ENCODE data around the gene ZSCAN31.
A peak's percentile ranks its signal among the peaks of the same experiment; 100 is the strongest.

The ZSCAN31 gene

DNA sequence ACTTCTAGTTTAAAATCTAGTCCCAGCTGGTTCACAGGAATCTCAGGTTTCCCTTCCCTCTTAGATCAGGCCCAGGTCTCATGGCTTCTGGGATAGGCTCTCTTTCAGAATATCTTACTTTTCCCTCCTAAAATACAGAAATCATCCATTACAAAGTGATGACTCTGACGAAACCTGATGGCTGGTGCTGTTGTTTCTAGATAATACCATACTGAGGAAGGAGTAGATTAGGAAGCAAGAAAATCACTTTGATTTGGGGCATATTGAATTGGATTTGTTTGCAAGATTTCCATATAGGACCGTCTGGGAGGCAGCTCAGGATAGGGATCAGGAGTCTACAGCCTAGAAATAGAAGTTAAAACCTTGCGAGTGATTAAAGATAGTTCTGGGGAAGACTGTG, 17.4 kb upstream of the ZSCAN31 start:
- no peak for DNase-seq (ENCODE audit: low spot score)

DNA sequence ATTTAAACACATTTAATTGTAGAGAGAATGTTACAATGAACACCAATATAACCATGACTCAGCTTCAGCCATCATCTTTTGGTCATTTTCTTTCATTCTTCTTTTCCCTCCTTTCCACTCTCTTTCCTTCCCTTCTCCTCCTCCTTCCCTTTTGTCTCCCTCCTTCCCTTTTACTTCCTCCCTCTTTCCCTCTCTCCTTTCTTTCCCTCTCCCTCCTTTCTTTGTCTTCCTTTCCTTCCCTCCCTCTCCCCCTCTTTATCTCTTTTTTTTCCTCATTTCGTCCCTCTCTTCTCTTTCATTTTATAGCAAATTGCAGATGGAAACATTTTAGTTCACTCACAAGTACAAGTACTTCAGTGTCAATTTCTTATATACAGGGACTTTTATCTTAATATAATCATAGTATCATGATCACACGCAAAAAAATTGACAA, 15.6 kb upstream of the ZSCAN31 start:
- no peak for DNase-seq (ENCODE audit: low spot score)

DNA sequence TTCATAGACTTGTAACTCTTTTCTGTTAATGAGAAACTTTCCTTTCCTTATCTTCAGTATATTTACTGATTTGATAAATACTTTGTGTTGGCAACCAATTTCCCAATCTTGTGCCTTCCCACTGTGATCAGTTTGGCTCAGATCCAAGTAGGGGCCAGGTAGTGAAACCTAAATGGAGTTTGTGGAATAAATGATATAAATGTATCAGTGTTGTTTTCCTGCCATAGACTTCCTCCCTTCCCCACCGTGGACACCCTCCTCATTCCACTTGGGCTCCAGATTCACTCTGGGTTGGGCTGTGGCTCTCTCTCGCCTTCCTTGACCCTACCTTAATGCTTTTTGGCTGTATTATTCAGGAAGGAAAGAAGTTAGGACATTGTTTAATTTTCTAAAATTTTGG, 15.1 kb upstream of the ZSCAN31 start:
- DNase-seq (ENCODE audit: low spot score) = no peak

GRCh38 chr6:28349892-28350737, 14.2 kb upstream of the ZSCAN31 start, which contains the start of gene ZKSCAN3:
ZKSCAN3 (plus strand) TSS chr6:28349947; CDS start chr6:28359587, 9,640 bp downstream.
- DNase-seq (ENCODE audit: low spot score) = peak; percentile 84

DNA sequence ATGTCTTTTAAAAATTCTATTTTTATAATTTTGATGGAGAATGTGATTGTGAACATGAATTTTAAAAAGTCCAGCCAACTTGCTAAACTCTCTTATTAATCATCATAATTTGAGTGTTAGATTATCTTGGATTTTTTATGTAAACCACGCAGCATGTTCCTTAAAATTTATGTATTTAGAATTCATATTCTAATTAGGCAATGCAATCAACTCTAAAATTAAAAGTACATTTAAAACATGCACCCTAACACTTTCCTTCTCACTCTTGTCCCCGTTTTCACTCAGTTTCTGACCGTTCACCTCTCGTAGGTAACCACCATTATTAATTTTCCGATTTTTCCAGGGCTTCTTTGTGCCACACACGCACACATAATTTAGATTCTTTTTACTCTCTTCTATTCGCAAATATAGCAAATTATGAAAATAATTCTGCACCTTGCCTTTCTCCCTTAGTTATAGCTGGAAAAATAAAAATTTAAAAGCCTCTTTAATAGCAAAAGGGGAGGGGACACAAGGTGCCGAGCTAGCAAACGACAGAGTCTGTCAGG, 13.5 kb upstream of the ZSCAN31 start:
- no peak for DNase-seq (ENCODE audit: low spot score)

DNA sequence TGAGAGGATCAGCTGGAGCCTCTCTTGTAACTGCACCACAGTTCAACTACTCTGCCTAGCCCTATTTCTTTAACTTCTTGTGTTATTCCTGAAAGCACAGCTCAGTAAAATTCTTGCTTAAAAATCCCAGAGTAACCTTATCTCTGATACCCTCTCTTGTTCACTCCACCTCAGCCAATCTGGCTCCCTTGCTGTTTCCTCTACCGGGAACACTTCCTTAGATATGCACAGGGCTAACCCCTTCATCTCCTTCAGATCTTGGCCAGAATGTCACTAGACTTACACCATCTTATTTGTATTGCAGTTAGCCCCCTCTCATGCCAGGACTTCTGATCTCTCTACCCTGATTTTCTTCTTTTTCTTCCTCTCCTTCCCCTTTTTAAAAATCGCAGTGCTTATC, 11.2 kb upstream of the ZSCAN31 start:
- no peak for DNase-seq (ENCODE audit: low spot score)

- no peak for DNase-seq (ENCODE audit: low spot score)
Observed at GRCh38 chr6:28345201-28345600, 9.3 kb upstream of the ZSCAN31 start.

DNA sequence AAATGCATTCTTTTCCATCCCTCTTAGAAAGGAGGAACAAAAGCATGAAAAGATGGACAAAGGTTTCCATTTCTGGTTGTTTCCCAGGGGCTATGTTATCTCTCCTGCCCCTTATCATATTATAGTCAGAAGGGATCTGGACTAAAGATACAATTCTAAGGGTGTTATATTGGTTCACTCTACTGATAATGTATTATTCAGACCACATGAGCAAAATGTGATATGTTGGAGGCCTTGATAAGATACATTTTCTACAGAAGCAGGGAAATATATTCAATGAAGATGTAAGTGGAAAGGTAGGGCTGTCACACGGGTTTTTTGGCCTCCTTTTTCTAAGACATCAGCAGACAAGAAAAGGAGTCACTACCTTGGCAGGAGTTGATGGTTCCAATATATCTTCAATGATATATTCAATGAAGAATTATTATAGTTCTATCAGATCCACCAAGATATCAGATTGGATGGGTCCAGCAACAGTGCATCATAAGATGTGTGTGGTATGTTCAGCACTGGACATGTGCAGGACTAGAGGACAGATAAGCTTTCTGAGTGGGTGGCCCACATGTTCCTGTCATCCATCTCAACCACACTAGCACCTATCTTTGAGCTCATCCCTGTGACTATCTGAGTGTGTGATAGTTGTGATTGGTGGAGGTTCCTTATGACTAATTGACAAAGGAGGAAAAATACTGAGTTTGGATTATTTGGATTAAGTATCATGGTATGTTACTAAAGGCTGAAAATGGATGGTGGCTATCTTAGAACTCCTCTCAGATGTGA, 8.1 kb upstream of the ZSCAN31 start:
- no peak for DNase-seq (ENCODE audit: low spot score)

DNA sequence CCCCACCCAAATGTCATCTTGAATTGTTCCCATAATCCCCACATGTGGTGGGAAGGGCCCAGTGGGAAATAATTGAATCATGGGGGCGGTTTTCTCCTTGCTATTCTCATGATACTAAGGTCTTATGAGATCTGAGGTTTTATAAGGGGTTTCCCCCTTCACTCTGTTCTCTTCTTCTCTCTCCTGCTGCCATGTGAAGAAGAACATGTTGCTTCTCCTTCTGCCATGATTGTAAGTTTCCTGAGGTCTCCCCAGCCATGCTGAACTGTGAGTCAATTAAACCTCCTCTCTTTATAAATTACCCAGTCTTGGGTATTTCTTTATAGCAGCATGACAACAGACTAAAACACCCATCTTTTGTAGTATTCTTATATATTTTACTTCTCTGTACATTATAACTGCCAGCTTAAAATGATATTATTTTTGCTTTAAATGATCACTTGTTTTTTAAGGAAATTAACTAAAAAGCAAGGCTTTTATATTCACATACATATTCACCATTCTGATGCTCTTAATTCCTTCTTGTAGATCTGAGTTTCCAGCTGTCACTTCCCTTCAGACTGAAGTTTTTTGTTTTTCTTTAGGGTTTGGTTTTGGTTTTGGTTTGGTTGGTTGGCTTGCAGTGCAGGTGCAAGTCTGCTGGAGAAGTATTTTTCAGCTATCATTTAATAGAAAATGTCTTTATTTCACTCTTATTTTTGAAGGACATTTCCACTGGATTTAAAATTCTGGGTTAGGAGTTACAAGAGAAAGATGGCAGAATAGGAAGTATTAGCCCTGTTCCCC, 4.6 kb upstream of the ZSCAN31 start:
- no peak for DNase-seq (ENCODE audit: low spot score)

DNA sequence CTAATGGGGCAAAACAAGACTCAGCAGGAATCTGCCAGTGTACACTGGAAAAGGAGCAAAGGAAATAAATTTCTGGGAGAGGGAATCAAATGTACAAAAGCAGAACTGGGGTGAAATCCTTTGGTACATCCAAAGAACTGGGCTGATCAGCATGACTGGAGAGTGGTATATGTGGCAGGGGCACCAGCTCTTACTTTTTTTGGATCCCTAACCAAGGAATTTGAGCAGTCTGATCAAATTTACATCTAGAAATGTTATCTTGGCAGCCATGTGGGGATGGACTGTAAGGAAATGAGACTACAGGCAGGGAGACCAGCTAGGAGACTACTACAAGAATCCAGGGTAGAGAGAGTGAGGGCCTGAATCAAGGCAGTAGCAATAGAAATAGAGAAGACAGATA, 1.2 kb upstream of the ZSCAN31 start:
- DNase-seq (ENCODE audit: low spot score) = no peak

GRCh38 chr6:28336284-28337120, 554 bp upstream of the ZSCAN31 start:
- DNase-seq (ENCODE audit: low spot score) = peak; percentile 20

DNA sequence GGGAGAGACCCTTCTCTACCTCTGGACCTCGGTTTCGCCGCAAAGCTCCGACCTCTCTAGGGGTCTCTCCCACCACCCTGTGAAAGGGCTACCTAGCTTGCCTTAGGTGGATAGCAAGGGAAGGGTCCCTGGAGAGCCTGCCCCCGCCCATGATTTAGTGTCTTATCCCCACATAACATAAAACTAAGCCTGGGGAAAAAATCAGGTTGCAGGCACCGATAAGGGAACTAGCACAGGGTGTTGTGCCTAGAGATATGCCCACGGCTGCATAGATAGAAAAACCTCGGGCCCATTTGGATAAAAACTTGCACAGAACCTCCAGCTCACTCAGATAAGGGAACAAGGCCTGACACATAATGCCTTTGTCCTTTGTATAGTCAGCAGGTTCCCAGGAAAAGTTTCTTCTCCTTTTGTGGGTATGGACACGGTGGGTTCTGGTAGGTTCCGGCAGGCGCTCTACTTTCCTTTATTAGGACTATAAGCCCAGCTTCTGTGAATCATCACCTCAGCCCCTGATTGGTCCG, 846 bp downstream of the ZSCAN31 start:
- DNase-seq (ENCODE audit: low spot score) = no peak

- DNase-seq (ENCODE audit: low spot score) = no peak
Observed at GRCh38 chr6:28334286-28335039, 1.5 kb downstream of the ZSCAN31 start.

DNA sequence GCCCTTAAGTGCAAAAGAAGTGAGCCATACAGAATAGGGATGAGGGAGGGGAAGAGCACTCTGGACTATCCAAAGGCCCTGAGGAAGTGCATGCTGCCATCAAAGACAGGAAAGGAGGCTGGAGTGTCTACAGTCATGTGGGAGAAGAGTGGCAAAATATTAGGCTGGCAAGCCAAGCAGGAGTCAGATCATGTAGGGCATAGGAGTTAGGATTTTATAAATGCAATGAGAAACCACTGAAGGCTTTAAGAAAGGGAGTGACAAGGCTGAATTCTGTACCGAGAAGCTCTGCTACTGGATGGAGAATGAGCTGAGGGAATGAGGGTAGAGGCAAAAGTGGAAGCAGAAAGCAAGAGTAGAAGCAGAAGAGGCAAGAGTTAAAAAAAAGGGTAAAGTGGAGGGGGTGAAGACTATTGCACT, 2.3 kb downstream of the ZSCAN31 start:
- DNase-seq (ENCODE audit: low spot score) = no peak

- DNase-seq (ENCODE audit: low spot score) = no peak
Observed at GRCh38 chr6:28333047-28333446, 2.9 kb downstream of the ZSCAN31 start.

GRCh38 chr6:28330041-28330440, 5.9 kb downstream of the ZSCAN31 start:
- no peak for DNase-seq (ENCODE audit: low spot score)

GRCh38 chr6:28326371-28326948, 9.5 kb downstream of the ZSCAN31 start:
- DNase-seq (ENCODE audit: low spot score) = no peak

GRCh38 chr6:28323813-28324424, 12.0 kb downstream of the ZSCAN31 start:
- no peak for DNase-seq (ENCODE audit: low spot score)

DNA sequence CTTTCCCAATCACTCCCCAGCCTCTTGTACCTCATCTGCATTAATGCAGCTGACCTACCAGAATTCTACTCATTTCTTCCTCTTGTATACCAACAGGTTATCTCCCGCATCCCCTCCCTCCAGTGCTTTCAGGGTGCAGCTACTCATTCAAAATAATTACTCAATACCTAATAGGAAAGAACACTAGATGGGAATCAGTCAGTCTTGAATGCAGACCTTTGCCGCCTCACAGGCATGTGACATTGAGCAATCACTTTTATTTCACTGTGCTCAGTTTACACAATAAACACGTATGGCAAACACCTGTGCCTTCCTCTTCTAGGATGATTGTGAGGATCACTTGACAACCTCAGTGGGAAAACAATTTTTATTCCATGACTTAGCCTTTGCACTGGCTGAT, 13.3 kb downstream of the ZSCAN31 start:
- DNase-seq (ENCODE audit: low spot score) = no peak
